DOHH2 (cell line): Measurements from ENCODE around the gene TMTC1.

Experiments used
- EZH2phosphoT487 ChIP-seq: fragments of 200-600 bp; sonication (generic); IDR thresholded peaks from 2 replicates; pipeline ENCODE4 v1.6.1; 2017; ENCODE audit warnings: borderline replicate concordance, mild to moderate bottlenecking, antibody characterized with exemption, low read length, moderate library complexity, mixed read lengths
- TF ChIP-seq, protein P1 (sequence below): fragments of 200-600 bp; sonication (generic); IDR thresholded peaks from one replicate; pipeline ENCODE4 v1.5.1; 2014; ENCODE audit warnings: antibody characterized with exemption, mild to moderate bottlenecking, low read depth, low read length; ENCODE audit not compliant: poor library complexity, severe bottlenecking

DNA sequence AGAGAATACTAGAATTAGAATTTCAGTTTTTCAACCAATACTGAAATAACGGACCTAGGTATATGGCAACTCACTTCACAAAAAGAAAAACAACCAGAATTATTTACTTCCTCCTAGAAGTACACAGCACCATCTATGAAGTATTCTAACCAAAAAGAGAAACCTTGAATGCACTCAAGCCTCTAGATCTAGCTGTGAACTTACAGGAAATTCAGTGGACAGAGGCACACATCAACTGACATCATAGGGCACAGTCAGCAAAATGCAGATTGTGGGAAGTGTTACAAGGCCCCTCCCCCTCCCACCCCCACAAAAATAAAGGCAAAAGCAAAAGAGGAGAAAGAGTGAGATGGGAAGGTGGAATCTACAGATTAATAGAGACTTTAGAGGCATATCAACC is 102.4 kb downstream of the TMTC1 start:
- TF ChIP-seq, protein P1, sequence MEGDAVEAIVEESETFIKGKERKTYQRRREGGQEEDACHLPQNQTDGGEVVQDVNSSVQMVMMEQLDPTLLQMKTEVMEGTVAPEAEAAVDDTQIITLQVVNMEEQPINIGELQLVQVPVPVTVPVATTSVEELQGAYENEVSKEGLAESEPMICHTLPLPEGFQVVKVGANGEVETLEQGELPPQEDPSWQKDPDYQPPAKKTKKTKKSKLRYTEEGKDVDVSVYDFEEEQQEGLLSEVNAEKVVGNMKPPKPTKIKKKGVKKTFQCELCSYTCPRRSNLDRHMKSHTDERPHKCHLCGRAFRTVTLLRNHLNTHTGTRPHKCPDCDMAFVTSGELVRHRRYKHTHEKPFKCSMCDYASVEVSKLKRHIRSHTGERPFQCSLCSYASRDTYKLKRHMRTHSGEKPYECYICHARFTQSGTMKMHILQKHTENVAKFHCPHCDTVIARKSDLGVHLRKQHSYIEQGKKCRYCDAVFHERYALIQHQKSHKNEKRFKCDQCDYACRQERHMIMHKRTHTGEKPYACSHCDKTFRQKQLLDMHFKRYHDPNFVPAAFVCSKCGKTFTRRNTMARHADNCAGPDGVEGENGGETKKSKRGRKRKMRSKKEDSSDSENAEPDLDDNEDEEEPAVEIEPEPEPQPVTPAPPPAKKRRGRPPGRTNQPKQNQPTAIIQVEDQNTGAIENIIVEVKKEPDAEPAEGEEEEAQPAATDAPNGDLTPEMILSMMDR, result no peak
- no peak for TF ChIP-seq EZH2phosphoT487
